Loucy (cell line): ENCODE measurements around the gene PPP1R3A.

Experiments used
- CTCF ChIP-seq: fragments of 200-600 bp; sonication (generic); conservative IDR thresholded peaks from 2 replicates; pipeline ENCODE4 v1.5.1; 2014; ENCODE audit warnings: mild to moderate bottlenecking, antibody characterized with exemption, low read length
- EZH2phosphoT487 ChIP-seq: fragments of 200-600 bp; IDR thresholded peaks from 2 replicates; pipeline ENCODE4 v1.6.1; 2018; ENCODE audit warnings: antibody characterized with exemption, mild to moderate bottlenecking, moderate library complexity, borderline replicate concordance

- TF ChIP-seq CTCF (no peak), EZH2phosphoT487 (no peak)
Measured at GRCh38 chr7:113921363-113921762, 2.6 kb upstream of the PPP1R3A start.
